ENCODE results near the gene GPR137B. TPM values are rescaled to one million over a fixed set of nuclear protein-coding genes. Genes with fewer than 3 reads are reported as not detected.

The GPR137B gene
- total and polyA plus RNA-seq, 2 experiments from 2014 or later: 0.87 to 3.0 TPM

GRCh38 chr1:236147521-236148469 lies 5.5 kb downstream of the GPR137B start:
- Histone ChIP-seq H3K27me3 (peaks cover 33% of the 10 kb centered on the region), H3K27ac (no peak overlapping the region), H3K4me3 (no peak overlapping the region), H3K36me3 (no peaks in the 10 kb centered on the region), H3K9me3 (ENCODE audit: low read depth) (no peaks in the 10 kb centered on the region), H3K4me1 (ENCODE audit: low read depth) (no peaks in the 10 kb centered on the region)
- no peak for DNase-seq (ENCODE audit: low read depth in 1 of 2, low spot score in 1 of 2)
- TF ChIP-seq CTCF (IDR thresholded peaks at IDR 0.05; ENCODE audit: low read depth, low read length): no peak

GRCh38 chr1:236148470-236148845 lies 6.1 kb downstream of the GPR137B start:
- DNase-seq (ENCODE audit: low read depth in 1 of 2, low spot score in 1 of 2): peak in 1 of 2 donors; percentile 19
- no peak overlapping the region for H3K4me3 ChIP-seq

GRCh38 chr1:236149003-236149595 lies 6.8 kb downstream of the GPR137B start:
- no peak for DNase-seq (ENCODE audit: low read depth in 1 of 2, low spot score in 1 of 2)
- peaks cover 20% of the 10 kb centered on the region for H3K27me3 ChIP-seq
- no peak overlapping the region for H3K27ac ChIP-seq
- TF ChIP-seq CTCF (IDR thresholded peaks at IDR 0.05; ENCODE audit: low read depth, low read length): no peak
- H3K36me3 ChIP-seq: no peaks in the 10 kb centered on the region
- no peaks in the 10 kb centered on the region for H3K4me1 ChIP-seq (ENCODE audit: low read depth)
- no peak overlapping the region for H3K4me3 ChIP-seq
- H3K9me3 ChIP-seq (ENCODE audit: low read depth): no peaks in the 10 kb centered on the region

More at GRCh38 chr1:236148470-236148845, 6.1 kb downstream of the GPR137B start:
- Histone ChIP-seq H3K4me1 (ENCODE audit: low read depth) (no peaks in the 10 kb centered on the region), H3K27ac (no peak overlapping the region), H3K27me3 (peaks cover 26% of the 10 kb centered on the region), H3K36me3 (no peaks in the 10 kb centered on the region), H3K9me3 (ENCODE audit: low read depth) (no peaks in the 10 kb centered on the region)
- TF ChIP-seq CTCF (IDR thresholded peaks at IDR 0.05; ENCODE audit: low read depth, low read length): no peak

DNA sequence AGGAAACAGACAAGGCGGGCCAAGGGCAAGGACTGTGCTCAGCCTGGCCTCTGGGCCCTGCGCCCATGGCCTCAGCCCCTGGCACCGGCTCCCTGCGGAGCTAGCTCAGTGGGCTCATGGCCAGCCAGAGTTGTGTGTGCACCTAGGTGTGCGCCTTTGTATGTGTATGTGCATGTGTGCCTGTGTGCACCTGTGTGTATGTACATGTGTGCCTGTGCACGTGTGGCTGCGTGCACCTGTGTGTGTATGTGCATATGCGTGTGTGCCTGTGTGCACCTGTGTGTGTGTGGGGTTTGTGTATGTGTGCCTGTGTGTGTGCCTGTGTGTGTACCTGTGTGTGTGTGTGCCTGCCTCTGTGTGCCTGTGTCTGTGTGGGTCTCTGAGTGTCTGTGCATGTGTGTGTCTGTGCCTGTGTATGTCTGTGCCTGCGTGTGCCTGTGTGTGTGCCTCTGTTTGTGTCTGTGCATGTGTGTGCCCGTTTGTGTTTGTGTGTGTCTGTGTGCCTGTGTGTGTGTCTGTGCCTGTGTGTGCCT lies 7.4 kb downstream of the GPR137B start:
- Histone ChIP-seq H3K9me3 (ENCODE audit: low read depth) (no peaks in the 10 kb centered on the region), H3K4me3 (no peak overlapping the region), H3K36me3 (no peaks in the 10 kb centered on the region), H3K27ac (no peak overlapping the region), H3K27me3 (peaks cover 13% of the 10 kb centered on the region), H3K4me1 (ENCODE audit: low read depth) (no peaks in the 10 kb centered on the region)
- DNase-seq (ENCODE audit: low read depth in 1 of 2, low spot score in 1 of 2): no peak
- no peak for TF ChIP-seq CTCF (IDR thresholded peaks at IDR 0.05; ENCODE audit: low read depth, low read length)

DNA sequence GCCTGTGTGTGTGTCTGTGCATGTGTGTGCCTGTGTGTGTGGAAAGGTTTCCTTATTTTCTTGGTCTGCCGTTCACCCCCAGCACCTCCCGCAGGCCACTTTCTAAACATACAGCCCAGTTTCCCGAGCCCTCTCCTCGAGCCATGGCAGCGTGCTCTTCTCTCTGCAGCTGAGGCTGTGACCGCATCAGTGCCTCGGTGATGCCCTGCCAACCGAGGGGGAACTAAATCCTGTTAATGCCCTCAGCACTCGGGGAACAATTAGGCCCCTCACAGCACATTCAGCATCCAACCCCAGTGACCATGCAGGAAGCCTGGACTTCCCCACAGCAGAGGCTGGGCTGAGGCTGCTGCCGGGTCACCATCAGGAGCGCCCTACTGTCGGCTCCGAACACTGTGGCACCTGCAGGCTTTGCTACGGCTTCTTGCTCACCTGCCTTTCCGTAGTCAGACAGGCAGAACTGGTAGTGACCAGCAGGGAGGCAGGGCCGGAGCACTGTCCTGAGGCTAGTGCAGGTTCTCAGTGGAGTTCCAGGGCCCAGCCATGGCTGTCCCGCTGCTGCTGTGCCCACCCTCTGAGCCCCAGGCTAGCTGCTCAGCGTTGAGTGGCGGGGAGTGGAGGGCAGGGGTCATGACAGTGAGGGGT lies 8.1 kb downstream of the GPR137B start:
- Histone ChIP-seq H3K4me1 (ENCODE audit: low read depth) (no peaks in the 10 kb centered on the region), H3K9me3 (ENCODE audit: low read depth) (no peaks in the 10 kb centered on the region), H3K4me3 (no peak overlapping the region), H3K36me3 (no peaks in the 10 kb centered on the region), H3K27ac (no peak overlapping the region), H3K27me3 (peaks cover 7% of the 10 kb centered on the region)
- DNase-seq (ENCODE audit: low read depth in 1 of 2, low spot score in 1 of 2): no peak
- no peak for TF ChIP-seq CTCF (IDR thresholded peaks at IDR 0.05; ENCODE audit: low read depth, low read length)
